HG03175 (cell line): ENCODE data around the gene FLRT1.

Source experiments
- ATAC-seq: cut with Tn5 transposase; IDR thresholded peaks from one replicate; pipeline ENCODE4 v1.9.1; 2021; ENCODE audit warnings: mild to moderate bottlenecking, moderate library complexity; ENCODE audit not compliant: unreplicated experiment

Gene FLRT1

DNA sequence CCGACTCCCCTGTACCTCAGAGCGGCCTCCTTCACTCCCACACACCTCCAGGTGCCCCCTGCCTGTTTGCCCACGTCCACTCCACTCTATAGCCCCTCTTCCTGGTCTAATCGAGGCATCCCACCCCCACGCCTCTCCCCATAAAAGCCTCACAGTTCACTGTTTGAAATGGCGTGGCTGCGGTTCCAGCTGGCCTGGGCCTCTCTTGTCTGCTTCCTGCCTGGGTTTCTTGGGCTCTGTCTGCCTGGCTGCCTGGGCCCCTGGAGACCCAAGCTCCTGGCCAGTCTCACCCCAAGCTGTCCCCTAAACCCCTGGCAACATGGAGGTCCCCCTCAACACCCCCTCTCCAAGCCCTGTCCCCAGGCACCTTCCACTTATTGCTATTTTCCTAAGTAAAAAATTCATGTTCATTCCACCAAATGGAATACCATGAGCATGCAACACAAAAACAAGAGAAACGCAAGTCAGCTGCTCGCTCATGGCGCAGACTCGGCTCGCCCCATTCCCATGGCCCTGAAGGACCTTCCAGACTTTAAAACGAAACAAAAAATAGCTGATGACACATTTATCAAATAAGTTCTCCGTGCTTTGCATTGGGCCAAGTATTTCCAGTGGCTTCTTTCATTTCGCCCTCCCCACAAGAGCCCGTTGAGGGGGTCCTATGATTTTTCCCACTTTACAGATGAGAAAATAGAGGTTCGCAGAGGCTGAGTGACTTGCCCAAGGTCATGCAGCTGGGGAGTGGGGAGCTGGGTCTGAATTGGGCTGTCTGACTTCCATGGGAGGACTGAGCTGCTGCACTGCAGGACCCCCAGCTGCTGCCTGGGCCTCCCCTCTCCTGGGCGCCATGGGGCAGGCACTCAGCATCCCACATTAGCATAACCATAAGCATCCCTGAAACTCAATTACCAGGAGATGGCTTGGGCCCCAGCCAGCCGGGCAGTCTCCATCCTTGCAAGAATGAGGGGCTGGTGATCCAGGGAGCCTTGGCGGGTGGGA lies 11.7 kb upstream of the FLRT1 start:
- no peak for ATAC-seq

DNA sequence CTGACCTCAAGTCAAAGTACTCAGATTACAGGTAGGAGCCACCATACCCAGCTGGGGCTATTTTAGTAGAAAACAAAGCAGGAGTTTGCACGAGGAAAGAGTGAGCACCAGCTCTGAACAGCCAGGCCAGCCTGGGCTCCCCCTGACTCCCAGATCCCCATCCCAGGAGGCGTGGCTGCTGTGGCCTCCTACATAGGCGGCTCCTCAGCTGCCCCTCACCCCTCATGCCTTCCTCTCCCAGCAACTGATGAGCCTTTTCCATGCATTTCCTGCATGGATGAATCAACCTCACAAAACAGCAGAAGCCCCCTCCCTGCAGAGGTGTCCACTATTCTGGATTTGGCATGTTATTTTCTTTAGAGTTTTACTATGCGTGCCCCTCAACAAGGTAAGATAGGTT lies 10.5 kb upstream of the FLRT1 start:
- no peak for ATAC-seq

DNA sequence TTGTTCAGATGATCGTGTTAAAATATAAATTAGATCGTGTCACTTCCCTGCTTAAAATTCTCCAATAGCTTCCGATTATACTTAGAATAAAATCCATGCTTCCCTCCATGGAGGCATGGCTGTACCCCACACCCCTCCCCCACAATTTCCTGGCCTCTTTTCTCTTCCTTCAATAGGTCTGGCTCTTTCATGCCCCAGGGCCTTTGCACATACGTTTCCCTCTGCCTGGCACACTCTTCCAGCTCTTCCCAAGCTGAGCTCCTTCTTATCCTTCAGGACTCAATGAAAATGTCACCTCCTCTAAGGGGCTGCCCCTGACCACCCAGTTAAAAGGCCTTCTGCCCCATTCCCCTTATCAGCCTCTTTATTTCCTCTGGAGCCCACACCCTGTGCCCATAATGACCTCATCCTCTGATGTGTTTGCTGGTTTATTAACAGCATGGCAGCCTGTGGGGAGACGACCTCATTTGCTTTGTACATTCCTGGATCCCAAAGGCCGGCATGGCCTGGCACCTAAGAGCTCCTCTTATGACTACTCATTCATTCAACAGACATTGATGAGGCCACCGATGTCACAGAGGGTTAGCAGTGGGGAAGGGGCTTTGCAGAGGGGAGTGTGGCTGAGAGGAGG lies 9.0 kb upstream of the FLRT1 start:
- no peak for ATAC-seq

DNA sequence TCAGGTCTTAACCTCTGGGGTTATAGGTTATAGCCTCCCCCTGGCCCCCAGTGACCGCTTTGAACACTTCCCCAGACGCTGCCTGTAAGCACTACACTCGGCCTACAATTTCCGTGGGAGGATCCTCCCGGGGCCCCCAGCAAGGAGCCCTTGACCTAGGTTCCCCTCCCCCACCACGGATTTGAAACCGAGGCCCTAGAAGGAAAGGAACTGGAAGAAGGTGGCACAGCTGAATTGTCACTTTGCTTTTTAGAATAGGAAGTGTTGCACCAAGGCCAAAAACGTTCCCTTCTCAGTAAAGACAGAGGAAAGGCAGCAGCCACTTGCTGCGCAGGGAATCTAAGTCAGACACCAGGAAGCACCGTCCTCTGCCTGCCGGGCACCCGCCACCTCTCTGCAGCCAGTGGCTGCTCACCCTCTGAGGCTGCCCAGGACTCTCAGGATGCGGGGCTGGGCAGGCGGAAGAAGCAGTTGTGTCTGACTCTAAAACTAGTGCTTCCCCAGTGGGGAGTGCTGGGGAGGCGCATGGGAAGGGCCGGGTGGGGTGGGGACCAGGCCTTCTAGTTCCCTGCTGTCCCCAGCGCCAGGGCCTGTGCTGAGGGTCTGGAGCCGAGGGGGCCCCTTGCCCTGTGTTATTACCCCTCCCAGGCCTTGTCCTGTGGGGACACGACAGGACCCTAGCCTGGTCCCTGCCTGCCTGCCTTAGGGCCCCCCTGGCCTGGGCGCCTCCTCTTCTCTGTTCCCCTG lies 7.9 kb upstream of the FLRT1 start:
- ATAC-seq: no peak

DNA sequence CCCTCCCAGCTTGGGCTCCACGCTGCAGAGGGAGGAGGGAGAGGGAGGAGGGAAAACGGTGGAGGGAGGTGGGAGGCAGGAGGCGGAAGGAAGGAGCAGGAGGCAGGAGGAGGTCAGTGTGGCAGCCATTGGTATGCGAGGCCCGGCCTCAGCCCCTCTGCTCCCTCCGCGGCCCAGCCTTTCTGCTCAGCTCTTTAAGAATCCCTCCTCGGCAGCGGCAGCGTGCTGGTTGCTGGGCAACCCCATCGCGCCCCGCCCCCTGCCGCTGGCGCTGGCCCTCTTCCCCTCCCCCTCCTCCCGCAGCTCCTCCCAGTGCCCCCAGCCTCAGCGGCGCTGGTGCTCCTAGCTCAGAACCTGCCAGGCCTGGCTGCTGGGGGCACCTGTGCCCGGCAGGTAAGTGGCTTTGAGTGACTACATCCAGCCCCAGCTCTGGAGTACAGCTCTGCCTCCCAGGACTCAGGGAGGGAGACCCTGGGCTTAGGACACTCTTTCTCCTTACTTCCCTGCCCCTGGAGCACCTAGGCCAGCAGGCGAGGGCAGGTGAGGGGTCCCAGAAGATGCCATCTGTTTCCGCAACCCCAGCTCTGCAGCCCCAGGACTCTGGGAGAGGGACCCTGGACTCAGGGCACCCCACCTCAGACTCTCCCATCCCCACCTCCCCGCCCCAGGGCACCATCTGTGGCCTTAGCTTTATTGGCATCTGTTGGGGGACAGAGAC lies 7.2 kb upstream of the FLRT1 start:
- ATAC-seq: no peak

DNA sequence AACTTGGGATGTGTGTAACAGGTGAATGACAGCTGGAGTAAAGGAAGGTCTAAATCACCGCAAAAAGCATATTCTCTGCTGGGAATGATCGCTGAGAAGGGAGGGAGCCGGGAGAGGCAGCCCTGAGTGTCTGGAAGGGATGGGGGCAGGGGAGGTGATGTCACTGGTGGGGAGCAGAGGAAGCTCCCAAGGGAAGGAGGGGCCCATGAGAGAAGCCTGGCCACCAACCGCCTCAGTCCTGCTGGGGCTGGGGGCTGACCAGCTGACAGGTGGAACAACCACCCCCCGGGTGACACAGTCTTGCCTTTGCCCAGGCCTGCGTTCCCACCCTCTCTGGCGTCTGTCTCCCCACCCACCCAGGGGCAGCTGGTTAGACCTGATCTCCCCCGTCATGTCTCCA lies 6.0 kb upstream of the FLRT1 start:
- no peak for ATAC-seq

DNA sequence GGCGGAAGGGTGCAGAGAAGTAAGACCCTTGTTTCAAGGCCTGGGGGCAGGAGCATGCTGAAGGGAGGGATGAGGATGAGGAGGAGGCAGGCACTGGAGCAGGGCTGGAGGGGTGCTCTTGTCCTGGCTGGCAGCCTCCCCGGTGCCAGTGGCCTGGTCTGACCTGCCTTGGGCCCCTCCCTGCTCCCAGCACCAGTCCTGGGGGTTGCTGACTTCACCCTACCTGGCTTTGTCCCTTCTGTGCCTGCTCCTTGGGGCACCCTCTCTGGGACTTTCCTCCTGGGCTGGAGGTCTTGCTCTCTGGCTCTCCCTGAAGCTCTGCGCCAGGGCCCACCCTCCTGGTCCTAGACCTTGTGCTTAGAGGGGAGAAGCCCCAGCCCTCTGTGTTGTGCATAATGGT lies 4.7 kb upstream of the FLRT1 start:
- no peak for ATAC-seq

DNA sequence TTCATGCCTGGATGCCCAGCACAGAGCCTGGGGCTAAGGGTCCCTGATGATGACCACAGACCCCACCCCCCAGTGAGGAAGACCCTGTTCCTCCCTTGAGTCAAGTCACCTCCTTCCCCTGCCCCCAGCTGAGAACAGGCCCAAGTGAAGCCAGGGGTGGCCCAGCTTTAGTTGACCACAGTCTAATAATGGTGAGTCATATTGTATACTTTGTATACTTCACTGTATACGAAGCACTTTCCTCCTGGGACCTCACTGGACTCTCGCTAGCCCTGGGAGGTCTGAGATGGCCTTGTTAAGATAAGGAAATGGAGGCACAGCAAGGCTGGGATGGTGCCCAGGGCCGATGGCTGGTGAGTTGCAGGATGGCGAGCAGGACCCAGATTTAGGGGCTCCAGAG lies 3.7 kb upstream of the FLRT1 start:
- ATAC-seq: no peak

DNA sequence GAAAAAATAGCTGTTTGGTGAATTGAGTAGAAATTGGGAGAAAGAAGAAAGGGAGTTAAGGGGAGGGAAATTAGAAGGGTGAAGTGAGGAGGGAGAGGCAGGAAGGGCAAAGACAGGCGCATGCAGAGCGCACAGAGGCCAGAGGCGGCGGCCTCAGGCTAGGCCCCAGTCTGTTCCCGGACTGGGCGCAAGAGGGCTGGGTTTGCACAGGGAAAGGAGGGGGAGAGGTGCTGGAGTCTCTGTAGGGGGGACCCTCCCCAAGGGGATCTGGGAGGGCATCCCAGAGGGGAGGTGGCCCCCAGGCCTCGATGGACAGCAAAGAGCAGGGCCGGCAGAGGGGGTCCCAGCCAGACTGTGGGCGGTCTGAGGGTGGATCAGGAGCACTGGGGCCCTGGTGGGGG lies 1.3 kb upstream of the FLRT1 start:
- ATAC-seq: no peak

DNA sequence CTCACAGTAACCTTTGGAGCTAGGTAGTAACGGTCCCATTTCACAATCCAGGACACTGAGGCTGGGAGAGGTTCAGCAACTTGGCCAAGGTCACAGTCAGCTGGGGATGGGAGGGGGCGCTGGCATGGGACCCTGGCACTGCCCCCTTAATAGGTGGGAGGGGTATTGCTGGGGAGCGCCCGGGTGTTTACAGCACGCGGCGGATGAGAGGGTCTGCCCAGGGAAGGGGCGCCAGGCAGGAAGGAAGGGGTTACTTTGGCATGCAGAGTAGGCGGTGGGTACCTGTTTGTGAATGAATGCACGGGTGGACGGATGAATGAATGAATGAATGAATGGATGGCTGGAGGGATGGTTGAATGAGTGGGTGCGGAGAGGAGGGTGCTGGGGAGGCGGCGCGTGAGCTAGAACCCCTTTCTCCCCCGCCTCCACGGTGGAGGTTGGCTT lies 628 bp upstream of the FLRT1 start:
- no peak for ATAC-seq

DNA sequence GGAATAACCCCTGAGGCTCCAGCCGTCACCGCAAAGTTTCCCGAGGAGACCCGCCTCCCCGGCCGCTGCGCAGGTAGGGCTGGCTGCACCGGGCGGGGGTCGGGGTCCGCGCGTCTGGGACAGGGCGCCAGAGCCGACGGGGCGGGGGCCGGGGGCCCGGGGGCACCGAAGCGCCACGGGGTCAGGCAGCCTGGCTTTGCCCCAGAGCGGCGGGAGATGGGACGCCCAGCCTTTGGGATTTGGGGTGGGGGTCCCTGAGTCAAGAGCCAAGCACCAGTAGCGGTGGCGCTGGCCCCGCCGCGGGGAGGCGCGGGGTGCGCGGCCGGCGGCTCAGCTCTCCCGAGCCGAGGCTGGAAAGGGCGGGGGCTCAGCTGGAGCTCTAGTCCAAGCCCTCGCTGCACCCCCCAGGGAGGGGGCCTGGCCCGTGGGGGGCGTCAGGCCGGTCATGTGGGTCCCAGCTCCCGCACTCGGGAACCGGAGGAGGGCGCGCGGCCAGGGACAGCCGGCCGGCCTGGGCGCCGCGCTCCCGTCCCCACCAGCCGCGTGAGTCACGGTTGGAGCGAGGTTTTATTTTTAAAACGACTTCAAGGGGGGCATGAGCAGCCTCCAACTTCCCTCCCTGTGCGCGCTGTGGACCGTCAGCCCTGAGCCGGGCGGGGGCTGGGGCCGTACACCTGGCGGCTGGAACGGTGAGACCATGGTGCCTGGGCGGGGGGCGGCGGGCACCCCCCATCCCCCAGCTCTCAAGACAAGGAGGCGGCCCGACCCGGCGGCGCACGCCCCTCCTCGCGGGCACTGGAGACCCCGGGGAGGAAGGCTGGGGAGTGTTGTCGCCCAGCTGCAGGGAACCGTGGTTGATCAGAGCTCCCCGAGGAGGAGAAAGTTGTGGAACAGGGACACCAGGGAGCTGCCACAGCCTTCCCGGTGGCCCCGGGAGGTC lies 626 bp downstream of the FLRT1 start:
- ATAC-seq: no peak

DNA sequence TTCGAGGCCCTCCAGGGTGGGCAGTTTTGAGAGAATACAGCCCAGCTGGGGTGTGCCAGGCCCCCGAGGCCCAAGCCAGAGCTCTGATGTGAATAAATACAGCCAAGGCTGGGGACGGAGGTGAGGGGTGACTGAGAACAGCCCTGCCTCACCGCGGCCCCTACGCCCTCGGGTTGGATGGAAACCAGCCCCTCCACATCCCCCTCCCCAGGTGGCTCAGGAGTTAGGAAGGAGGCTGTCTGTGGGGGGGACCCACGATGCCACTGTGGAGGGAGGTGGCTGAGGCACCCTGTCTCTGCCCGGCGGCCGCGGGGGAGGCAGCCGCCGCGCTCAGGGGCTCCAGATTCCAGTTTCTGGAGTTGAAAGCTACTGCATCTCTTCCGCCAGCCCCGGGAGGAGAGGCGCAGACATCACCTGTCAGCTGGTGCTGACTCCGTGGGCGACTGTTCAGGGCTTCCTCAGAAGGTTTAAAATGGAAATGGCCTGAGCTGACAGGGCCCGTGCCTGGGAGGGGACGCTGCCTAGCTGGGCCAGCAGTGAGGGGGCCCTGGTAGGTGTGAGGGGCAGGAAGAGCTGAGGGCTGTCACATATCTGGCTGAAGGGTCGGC lies 1.4 kb downstream of the FLRT1 start:
- ATAC-seq: no peak

DNA sequence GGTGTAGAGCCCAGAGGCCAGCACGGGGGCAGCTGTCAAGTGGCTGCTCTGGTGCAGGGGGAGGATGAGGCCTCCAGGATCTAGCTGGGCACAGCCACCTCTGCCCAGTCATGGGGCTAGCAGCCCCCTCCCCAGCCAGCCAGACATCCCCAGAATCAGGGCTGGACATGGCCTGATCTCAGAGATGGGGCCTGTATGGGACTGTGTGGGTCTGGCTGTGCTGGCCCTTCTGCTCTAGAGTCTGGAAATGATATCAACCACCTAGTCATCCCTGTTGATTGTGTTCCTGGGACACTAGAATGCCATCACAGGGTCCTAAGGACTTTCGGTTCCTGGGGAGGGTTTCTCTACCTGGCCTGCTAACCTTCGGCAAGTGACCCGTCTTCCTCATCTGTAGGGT lies 2.8 kb downstream of the FLRT1 start:
- no peak for ATAC-seq

DNA sequence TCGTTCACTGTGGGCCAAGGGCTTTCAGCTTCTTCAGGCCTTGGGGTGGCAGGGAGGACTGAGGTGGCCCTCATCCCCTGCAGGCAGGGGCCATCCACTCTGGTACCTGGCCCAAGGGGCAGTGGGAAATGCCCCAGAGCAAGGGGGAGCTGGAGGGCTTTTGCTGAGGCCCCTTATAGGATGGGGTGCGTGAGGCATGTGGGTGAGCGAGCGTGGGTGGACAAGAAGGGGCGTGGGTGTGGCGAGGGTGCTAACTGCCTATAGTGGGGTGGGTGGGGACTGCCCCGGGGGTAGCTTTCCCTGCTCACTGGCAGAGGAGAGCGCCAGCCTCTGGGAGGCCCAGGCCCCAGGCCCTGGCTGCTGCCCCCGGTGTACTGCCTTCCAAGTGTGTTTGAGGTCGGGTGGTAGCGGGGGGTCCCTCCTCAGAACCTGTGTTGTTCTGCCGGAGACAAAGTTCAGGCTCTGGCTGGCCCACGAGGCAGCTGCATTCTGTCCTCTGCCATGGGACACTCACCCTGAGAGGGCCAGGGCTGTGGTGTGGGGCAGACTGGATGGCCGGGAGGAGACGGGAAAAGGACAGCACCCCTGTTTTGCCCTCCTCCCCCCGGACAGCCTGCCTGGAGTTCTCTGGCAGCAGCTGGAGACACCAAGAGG lies 3.4 kb downstream of the FLRT1 start:
- ATAC-seq: no peak

DNA sequence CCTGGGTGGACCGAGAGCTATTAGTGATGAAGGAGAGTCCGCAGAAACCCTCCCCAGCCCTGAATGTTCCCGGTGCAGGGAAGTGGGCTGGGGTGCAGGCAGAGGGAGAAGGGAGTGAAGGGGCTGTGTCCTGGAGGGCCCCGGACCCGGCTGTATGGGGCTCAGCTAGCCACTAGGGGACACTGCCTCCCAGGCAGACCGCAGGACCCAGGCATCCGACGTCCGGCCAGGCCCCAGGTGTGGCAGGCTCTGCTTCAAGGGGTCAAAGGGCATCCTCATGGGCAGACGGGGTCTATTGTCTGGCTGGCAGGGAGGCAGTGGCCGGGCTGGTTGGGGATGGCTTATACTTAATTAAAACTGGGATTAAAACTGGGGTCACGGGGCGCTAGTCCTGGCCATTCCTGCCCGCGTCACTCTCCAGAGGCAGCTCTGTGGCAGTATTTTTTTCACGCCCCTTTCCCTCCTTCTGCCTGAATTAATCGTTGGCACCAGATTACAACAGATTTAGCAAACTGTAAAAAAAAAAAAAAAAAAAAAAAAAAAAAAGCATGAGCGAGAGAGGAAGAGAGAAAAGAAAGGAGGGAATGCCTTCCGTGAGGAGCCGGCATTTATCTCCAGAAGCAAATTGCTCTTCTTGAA lies 5.1 kb downstream of the FLRT1 start:
- ATAC-seq: no peak

DNA sequence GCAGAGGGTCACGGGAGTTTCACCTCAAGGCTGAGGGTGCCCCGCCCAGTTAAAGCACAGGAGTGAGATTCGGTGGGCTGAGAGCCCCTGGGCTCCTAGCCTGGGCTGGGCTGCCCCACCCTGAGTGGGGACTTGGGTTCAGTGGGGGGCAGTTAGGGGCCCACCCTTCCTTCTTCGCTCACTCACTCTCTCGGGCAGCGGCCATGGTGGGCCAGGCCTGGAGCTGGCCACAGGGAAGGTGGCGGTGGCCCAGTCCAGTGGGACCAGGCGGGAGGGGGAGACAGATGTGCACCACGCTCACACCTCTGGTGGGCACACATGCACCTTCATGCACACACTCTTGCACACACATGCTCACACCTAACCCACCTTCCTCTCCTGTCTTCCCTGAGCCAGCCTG lies 6.1 kb downstream of the FLRT1 start:
- no peak for ATAC-seq

DNA sequence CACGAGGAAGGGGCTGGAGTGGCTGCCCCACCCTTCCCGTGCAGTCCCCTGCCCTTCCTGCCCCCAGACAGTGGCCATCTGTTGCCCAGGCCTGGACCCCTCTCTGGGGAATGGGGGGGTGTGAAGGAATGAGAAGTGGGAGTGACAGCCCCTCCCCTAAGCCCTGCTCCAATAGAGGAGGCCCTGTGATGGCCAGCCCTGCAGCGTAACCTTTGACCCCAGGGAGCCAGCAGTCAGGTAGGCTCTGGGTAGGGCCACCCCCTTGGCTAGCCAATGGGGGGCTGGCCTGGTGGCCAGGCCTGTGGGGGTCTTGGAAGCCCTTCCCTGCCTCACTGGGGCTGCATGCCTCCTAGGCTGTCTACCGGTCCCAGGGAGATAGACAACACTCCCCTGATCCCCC lies 6.6 kb downstream of the FLRT1 start:
- ATAC-seq: no peak

DNA sequence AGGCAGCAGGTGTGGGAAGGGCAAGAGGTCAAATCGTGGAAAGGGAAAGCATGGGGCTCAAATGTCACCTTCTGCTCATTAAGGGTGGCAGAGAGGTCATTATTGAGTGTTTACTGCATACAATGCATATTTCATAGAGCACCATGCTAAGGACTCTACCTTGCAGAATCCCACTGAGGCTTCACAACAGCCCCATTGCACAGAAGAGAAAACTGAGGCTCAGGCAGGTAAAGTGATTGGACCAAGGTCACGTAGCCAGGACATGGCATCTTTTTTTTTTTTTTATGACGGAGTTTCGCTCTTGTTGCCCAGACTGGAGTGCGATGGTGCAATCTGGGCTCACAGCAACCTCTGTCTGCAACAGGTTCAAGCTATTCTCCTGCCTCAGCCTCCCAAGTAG lies 7.8 kb downstream of the FLRT1 start:
- ATAC-seq: no peak
